Inferior parietal cortex (tissue), 1 donor: ENCODE measurements around the gene PRKCE.
A peak's percentile ranks its signal among the peaks of the same experiment; 100 is the strongest.

ENCODE experiments used
- DNase-seq: peaks from one replicate; pipeline ENCODE4 v3.0.0-alpha.2; 2016; ENCODE audit errors: extremely low spot score

Gene PRKCE

DNA sequence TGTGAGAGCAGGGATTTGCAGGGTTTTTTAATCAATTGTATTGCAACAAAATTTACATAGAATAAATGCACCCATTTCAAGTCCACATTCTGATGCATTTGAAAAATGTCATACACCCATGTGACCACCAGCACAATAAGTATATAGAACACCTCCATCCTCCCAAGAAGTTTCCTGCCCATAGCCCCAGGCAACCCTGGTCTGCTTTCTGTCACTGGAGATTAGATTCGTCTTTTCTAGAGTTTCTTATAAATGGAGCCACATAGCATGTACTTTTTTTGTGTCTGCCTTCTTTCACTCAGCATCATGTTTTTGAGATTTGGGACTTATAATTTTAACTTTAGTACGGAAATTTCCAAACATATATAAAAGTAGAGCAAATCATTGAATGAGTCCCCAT is 518.6 kb downstream of the PRKCE start:
- no peak for DNase-seq

- peak; percentile 19 for DNase-seq
Measured at GRCh38 chr2:46170611-46171350, 519.3 kb downstream of the PRKCE start.

GRCh38 chr2:46171411-46171953 is 520.0 kb downstream of the PRKCE start:
- DNase-seq, result peak; percentile 58

GRCh38 chr2:46171996-46172546 is 520.6 kb downstream of the PRKCE start:
- no peak for DNase-seq

DNA sequence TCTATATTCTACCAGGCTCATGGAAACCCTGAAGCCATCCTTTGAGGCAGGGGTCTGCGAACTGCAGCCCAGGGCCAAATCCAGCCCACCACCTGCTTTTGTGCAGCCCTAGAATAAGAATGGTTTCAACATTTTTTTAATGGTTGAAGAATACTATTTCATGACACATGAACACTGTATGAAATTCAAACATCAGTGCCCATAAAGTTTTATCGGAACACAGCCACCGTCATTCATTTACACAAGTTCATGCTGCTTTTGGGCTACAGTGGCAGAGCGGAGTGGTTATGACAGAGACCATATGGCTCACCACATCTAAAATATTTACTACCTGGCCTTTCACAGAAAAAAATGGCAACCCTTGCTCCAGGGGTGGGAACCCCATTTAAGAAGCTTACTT is 521.6 kb downstream of the PRKCE start:
- DNase-seq, result no peak

- DNase-seq, result no peak
Measured at GRCh38 chr2:46173636-46174250, 522.3 kb downstream of the PRKCE start.

GRCh38 chr2:46174345-46175170 is 523.1 kb downstream of the PRKCE start:
- no peak for DNase-seq

DNA sequence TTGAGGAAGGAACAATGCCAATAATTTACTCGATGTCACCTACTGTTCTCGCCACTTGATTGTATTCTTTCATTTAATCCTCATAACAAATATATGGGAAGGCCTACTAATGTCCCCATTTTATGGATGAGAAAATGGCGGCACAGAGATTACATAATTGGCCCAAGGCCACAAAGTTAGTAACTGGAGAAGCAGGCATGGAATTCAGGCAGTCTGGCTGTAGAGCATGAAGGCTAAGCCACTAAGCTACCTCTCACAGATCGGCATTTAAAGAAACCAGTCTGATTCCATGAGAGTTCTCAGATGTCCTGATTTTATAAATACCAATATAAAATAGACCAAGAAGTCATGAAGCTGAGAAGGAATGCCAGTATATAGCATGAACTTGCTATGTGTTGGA is 523.9 kb downstream of the PRKCE start:
- no peak for DNase-seq

DNA sequence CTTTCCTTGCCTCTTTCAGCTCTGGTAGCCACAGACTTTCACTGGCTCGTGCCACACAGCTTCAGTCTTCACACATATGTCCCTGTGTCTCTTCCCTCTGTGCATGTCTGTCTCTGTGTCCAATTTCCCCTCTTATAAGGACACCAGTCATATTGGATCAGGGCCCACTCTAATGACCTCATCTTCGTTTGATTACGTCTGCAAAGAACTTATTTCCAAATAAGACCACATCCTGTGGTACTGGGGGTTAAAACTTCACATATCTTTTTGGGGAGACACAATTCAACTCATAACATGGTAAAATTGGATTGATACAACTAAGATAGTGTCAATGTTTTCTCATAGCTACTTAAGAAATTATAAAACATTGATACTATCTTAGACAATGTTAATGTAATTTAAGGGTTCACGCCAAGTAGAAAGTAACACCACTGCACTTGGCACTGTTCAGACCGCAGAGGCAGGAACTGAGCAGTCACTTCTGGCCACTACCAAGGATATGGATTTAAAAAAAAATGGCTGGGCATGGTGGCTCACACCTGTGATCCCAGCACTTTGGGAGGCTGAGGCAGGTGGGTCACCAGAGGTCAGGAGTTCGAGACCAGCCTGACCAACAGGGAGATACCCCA is 526.1 kb downstream of the PRKCE start:
- no peak for DNase-seq

DNA sequence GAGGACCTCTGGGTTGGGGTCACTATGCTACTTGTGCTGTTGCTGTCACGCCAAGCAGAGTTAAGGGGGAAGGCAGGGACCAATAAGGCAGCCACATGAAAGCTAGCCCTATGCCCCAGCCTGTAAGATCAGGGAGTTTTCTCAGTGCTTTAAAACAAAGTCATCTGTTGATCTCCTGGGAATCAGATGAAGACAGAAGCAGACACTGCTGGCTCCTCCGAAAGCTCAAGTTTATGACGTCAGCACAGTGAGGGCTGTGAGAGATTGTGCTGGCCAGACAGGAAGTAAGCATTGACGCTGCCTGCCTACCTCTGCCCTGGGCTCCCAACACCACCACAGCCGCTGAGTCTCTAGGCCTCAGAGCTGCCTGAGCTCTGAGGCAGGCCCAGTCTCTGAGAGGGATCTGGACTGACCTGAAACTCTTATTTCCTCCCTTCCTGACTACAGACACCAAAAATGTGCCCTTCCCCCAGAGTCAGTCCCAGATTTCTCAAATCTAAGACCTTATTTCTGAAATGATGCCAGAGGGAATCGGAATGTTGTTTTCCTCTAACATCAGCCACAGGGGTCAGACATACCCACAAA is 527.7 kb downstream of the PRKCE start:
- no peak for DNase-seq

- DNase-seq, result no peak
Measured at GRCh38 chr2:46180189-46180588, 528.7 kb downstream of the PRKCE start.

- DNase-seq, result no peak
Measured at GRCh38 chr2:46181306-46181705, 529.8 kb downstream of the PRKCE start.

DNA sequence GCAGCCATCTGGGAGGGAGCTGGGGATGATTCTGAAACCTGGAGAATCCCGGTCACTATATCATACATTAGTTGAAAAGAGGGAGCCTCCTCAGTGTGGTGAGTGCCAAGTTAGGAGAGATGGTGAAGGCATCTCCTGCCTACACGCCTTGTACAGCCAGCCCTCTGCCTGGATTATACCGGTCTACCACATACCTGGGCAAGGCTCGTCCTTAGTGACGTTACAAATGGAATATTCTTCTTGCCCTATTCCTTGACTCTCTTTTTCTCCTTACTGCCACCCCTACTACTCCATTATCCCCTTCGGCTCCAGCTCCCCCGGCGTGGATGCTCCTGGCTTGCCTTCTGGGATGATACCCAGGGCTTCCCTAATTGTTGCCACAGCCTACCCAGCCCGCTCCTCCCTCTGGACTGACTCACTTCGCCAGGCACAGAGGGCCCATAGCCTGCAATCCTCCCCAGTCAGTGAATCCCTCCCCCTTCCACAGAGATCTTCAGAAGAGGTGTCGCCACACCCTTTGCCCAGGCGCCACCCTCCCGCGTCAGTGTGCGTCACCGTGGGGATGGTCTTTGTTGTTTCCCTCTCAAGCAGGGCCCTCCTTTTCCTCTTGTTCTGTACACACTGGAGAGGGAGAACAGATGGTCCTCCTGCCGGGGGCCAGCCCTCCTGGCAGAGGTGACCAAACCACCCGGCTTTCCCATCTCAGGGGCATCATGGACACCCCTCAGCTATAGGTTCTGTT is 530.5 kb downstream of the PRKCE start:
- no peak for DNase-seq

- DNase-seq, result no peak
Measured at GRCh38 chr2:46183426-46183825, 532.0 kb downstream of the PRKCE start.

- no peak for DNase-seq
Measured at GRCh38 chr2:46184794-46185583, 533.5 kb downstream of the PRKCE start.

DNA sequence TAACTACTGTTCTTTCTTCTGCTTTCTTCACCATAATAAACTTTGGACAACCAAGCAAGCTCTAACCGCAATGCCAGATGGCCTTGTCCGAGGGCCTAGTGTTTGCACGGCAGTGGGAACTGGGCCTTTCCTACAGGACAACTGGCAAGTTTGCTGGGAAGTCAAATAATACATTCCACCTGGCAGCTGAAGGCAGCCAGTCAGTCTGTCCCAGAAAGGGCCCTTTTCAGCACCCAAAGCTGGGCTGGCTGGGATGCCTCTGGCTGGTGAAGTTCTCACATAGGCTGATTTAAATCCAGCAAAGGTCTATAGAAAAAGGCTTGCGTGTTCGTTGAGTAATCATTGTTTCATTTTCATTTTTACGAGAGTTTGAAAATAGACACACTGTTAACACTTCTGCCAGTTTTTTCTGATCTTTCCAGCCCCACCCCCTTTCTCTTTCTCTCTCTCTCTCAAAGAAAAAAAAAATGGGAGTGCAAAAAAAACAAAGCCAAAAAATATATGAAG is 535.7 kb downstream of the PRKCE start:
- DNase-seq, result no peak

DNA sequence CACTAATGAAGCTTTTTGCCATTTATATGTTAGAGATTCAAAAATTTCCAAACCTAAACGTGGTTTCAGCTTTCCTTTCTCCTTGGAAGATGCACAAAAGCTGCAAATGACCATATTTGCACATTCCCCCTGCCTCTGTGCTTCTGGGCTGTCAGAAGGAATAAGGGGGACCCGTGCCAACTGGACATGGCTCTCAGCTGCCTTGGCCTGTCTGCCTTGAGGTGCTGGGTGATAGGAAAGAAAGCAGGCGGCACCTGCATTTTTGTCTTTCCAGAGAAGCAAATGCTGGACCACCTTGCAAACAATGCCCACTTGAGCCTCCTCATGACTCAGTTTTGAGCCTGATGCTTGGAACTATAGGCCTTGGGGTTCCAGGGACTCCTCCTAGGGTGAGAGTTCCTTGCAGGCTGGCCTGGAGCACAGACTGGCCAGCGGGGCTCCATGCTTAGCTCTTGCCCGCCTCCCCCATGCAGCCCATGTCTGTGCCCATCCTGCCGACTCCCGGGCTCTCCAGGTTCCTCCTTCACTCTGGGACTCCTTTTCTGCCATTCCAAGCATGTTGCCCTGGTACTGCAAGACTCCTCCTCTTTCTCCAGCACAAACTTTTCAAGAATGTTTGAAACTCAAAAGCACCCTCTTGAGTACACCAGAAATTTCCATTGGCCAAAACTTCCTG is 536.7 kb downstream of the PRKCE start:
- DNase-seq, result no peak

DNA sequence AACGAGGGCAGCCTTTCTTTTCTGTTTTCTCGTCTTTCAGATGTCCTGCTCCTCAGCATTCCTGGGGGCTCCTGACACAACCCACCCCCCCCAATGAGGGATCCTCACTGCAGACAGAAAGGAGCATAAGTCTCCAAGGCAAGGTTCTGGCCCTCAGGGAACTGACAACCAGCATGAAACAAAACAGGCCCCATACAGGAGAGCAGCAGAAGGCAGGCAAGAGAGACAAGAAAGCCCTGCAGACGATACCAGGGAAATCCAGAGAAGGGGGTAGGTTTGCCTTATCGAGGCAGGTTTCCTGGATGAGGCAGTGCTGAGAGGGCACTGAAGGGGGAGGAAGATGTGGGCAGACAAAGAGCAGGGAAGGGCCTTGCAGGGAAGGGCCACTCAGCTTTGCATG is 541.9 kb downstream of the PRKCE start:
- DNase-seq, result no peak

DNA sequence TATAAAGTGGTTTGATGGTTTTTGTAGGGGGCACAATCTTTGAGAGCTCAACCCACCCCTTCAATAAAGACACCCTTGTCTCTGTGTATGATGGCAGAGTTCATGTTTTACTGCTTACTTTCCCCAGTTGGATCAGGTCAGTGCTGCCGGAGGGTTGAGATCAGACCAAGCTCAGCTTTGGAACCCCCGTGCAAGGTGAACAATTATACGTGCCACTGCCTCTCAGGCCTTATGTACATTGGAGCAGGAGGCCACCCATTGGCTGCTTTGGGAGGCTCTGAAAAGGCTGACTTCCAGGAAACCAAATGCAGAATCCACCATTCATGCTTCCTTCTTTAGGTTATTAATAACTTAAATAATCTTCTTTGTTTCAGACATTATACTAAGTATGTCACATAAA is 542.4 kb downstream of the PRKCE start:
- no peak for DNase-seq
